Loucy (cell line): ENCODE data around the gene CCL1.

Experiments used
- H2AFZ ChIP-seq: fragments of 200-600 bp; sonication (generic); 2 replicates; pipeline ENCODE4 v1.6.0; 2016; ENCODE audit warnings: antibody characterized with exemption, mild to moderate bottlenecking, low read length, moderate library complexity
- H3F3A ChIP-seq: fragments of 200-600 bp; 2 replicates; pipeline ENCODE4 v1.6.0; 2016; ENCODE audit warnings: antibody characterized with exemption, low read depth, mild to moderate bottlenecking
- H3K27me3 ChIP-seq: fragments of 200-600 bp; sonication (generic); 2 replicates; pipeline ENCODE4 v1.6.1; 2014; ENCODE audit warnings: low read length, mild to moderate bottlenecking; ENCODE audit not compliant: insufficient read depth, poor library complexity, severe bottlenecking
- H3K36me3 ChIP-seq: fragments of 200-600 bp; sonication (generic); 2 replicates; pipeline ENCODE4 v1.6.1; 2016; ENCODE audit warnings: low read length; ENCODE audit not compliant: insufficient read depth
- H3K4me1 ChIP-seq: fragments of 200-600 bp; sonication (generic); 2 replicates; pipeline ENCODE4 v1.5.1; 2014; ENCODE audit warnings: low read length, mild to moderate bottlenecking; ENCODE audit not compliant: insufficient read depth, poor library complexity, severe bottlenecking
- H3K4me2 ChIP-seq: fragments of 200-600 bp; sonication (generic); 2 replicates; pipeline ENCODE4 v1.6.0; 2014; ENCODE audit warnings: antibody characterized with exemption, low read length, low read depth, mild to moderate bottlenecking; ENCODE audit not compliant: poor library complexity, severe bottlenecking
- H3K4me3 ChIP-seq: fragments of 200-600 bp; sonication (generic); 2 replicates; pipeline ENCODE4 v1.5.1; 2014; ENCODE audit warnings: low read length, mild to moderate bottlenecking, mixed read lengths; ENCODE audit not compliant: poor library complexity, severe bottlenecking
- H3K79me2 ChIP-seq: fragments of 200-600 bp; sonication (generic); 2 replicates; pipeline ENCODE4 v1.6.1; 2014; ENCODE audit warnings: low read length; ENCODE audit not compliant: insufficient read depth
- H3K9ac ChIP-seq: fragments of 200-600 bp; sonication (generic); 2 replicates; pipeline ENCODE4 v1.6.0; 2014; ENCODE audit warnings: mild to moderate bottlenecking, low read depth, low read length, moderate library complexity; ENCODE audit not compliant: poor library complexity, severe bottlenecking
- H3K9me2 ChIP-seq: fragments of 200-600 bp; sonication (generic); replicated peaks from 2 replicates; pipeline ENCODE4 v1.6.1; 2016; ENCODE audit warnings: low read depth, low read length, mixed read lengths
- H3K9me3 ChIP-seq: fragments of 200-600 bp; sonication (generic); 2 replicates; pipeline ENCODE4 v1.6.1; 2014; ENCODE audit warnings: mild to moderate bottlenecking, antibody characterized with exemption, low read length, low read depth; ENCODE audit not compliant: insufficient read depth
- H4K20me1 ChIP-seq: fragments of 200-600 bp; sonication (generic); 2 replicates; pipeline ENCODE4 v1.6.0; 2014; ENCODE audit warnings: antibody characterized with exemption, low read length, mild to moderate bottlenecking; ENCODE audit not compliant: insufficient read depth, poor library complexity, severe bottlenecking
- EZH2phosphoT487 ChIP-seq: fragments of 200-600 bp; IDR thresholded peaks from 2 replicates; pipeline ENCODE4 v1.6.1; 2018; ENCODE audit warnings: antibody characterized with exemption, mild to moderate bottlenecking, moderate library complexity, borderline replicate concordance
- TF ChIP-seq, protein P1 (sequence below): fragments of 200-600 bp; sonication (generic); conservative IDR thresholded peaks from 2 replicates; pipeline ENCODE4 v1.5.1; 2014; ENCODE audit warnings: mild to moderate bottlenecking, antibody characterized with exemption, low read length

Gene CCL1, protein sequence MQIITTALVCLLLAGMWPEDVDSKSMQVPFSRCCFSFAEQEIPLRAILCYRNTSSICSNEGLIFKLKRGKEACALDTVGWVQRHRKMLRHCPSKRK

DNA sequence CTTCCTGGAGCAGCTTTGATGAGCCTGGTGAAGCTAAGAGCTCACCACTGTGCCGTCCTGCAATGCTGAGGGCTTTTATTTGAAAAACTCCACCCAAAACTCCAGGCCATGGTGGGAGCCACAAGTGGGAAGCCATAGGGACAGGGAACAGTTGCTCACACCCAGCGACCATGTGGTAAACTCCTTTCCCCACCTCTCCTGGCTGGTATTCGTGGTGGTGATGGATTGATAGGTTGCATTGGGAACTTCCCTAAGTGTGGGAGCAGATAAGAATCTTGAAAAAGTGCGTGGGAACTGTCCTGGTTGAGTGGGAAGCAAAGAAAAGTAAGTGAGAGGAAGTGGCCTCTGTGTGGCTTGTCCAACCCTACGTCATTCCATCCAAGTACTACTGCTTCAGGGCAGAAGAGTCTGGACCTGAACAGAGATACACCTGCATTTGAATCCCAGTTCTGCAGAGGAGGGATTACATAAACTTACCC is at the start of gene CCL1:
TSS of gene CCL1 (minus strand) at position 51 of the 479 bp plus-strand sequence. CDS start 72 bp downstream, outside the sequence.
- no peak within 1 kb of the TSS for H3K4me3 ChIP-seq
- no peaks in the 10 kb centered on the region for H3K9me2 ChIP-seq
- H3K9me3 ChIP-seq, result no peaks in the 10 kb centered on the region
- H3K4me1 ChIP-seq, result peaks cover 83% of the 10 kb centered on the region
- H3K4me2 ChIP-seq, result no peak within 1 kb of the TSS
- no peaks in the 10 kb centered on the region for H3K79me2 ChIP-seq
- no peak for TF ChIP-seq EZH2phosphoT487
- TF ChIP-seq, protein P1, sequence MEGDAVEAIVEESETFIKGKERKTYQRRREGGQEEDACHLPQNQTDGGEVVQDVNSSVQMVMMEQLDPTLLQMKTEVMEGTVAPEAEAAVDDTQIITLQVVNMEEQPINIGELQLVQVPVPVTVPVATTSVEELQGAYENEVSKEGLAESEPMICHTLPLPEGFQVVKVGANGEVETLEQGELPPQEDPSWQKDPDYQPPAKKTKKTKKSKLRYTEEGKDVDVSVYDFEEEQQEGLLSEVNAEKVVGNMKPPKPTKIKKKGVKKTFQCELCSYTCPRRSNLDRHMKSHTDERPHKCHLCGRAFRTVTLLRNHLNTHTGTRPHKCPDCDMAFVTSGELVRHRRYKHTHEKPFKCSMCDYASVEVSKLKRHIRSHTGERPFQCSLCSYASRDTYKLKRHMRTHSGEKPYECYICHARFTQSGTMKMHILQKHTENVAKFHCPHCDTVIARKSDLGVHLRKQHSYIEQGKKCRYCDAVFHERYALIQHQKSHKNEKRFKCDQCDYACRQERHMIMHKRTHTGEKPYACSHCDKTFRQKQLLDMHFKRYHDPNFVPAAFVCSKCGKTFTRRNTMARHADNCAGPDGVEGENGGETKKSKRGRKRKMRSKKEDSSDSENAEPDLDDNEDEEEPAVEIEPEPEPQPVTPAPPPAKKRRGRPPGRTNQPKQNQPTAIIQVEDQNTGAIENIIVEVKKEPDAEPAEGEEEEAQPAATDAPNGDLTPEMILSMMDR, result no peak
- H3F3A ChIP-seq, result peaks cover 11% of the 10 kb centered on the region
- no peaks in the 10 kb centered on the region for H3K27me3 ChIP-seq
- peak within 1 kb of the TSS; percentile 81 for H3K9ac ChIP-seq
- peak within 1 kb of the TSS; percentile 30; the same call in 1 of the 2 replicates for H2AFZ ChIP-seq
- no peaks in the 10 kb centered on the region for H3K36me3 ChIP-seq
- H4K20me1 ChIP-seq, result no peaks in the 10 kb centered on the region

DNA sequence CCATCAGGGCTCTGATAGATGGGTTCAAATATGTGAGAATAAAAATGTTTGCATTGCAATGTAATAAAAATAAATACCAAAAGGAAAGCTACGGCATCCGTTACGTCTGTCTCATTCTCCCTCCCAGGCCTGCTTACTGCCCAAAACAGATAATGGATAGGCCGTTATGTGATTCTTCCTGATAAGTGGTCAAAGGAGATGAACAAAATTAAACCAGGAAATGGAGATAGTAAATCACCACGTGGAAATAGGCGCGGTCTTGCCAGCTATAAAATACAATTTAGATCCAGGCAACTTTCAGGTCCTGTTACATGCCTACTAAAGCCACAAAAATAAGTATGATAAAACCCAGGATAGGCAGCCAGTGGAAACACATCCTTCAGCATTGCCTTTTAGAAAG is 49.5 kb upstream of the CCL1 start:
- Histone ChIP-seq H3K79me2 (no peaks in the 10 kb centered on the region), H4K20me1 (no peaks in the 10 kb centered on the region), H2AFZ (0 out of 2 replicates have a peak overlapping the region, but pooled peaks have one; percentile 25), H3K9me3 (no peaks in the 10 kb centered on the region), H3K4me1 (peaks cover 25% of the 10 kb centered on the region), H3K9me2 (no peaks in the 10 kb centered on the region), H3K9ac (no peak overlapping the region), H3K27me3 (no peaks in the 10 kb centered on the region), H3K36me3 (no peaks in the 10 kb centered on the region), H3K4me3 (no peak overlapping the region), H3K4me2 (peak overlapping the region; percentile 15), H3F3A (no peaks in the 10 kb centered on the region)
- TF ChIP-seq, protein P1, result no peak
- TF ChIP-seq EZH2phosphoT487, result no peak

DNA sequence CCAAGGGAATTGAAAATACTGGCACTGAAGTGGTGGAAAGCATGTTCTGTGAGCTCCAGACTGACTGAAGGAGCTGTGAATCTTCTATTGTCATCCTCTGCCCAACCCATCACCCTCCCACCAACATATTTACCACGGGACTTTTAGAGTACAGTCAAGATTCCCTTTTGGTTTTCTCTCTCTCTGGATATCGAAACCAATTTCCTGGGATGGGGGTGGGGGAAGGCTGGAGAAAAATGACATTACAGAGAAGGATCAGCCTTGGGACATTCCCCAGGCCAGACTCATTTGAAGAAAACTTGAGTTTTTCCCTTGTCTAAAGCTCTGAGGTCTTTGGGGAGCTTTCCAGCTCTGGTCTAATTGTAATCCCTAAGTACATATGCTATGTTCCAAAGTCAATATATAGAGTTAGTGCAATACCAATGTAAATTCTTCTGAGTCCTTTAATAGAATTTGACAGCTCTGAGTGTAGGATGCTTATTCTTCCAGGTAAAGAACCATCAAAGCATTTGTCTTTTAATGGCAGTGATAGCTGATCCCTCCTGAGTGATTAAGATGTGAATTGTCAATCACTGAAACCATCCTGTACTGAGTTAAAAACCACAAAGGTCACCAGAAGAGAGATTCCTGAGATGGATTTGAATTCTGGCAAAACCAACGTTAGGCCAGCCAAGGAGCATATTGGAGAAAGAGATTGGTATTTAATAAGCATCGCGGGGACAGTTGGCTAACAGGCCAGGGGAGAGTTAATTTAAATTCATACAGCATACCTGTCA is 48.8 kb upstream of the CCL1 start:
- no peaks in the 10 kb centered on the region for H3K9me3 ChIP-seq
- H3K79me2 ChIP-seq, result no peaks in the 10 kb centered on the region
- H4K20me1 ChIP-seq, result no peaks in the 10 kb centered on the region
- no peaks in the 10 kb centered on the region for H3F3A ChIP-seq
- H3K4me1 ChIP-seq, result peaks cover 25% of the 10 kb centered on the region
- H2AFZ ChIP-seq, result no peak overlapping the region
- H3K27me3 ChIP-seq, result no peaks in the 10 kb centered on the region
- no peak overlapping the region for H3K4me3 ChIP-seq
- no peaks in the 10 kb centered on the region for H3K36me3 ChIP-seq
- TF ChIP-seq, protein P1, result no peak
- no peak for TF ChIP-seq EZH2phosphoT487
- no peak overlapping the region for H3K9ac ChIP-seq
- peak overlapping the region; percentile 15 for H3K4me2 ChIP-seq
- no peaks in the 10 kb centered on the region for H3K9me2 ChIP-seq
